ENCODE results near the gene ZNF618.

Gene ZNF618

GRCh38 chr9:113955076-113955752 lies 79.1 kb downstream of the ZNF618 start:
- peak; percentile 52 for DNase-seq (ENCODE audit: extremely low read depth, low read depth)
- TF ChIP-seq CTCF (IDR thresholded peaks at IDR 0.05; ENCODE audit: low read depth, low read length), result no peak

DNA sequence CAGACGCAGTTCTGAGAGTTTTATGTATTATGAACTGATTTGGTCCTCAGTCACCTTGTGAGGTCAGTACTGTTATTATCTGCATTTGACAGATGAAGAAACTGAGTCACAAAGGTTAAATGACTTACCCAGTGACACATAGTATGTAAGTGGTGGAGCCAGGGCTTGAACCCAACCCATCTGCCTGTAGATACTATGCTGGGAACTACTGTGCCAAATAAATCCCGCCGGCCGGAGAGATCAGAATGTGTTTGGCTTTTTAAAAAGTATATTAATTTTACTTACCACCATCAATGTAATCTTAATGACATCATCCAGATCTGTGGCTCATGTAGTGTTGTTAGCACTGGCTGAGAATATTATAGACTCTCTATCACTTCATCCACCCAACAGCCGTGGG lies 80.8 kb downstream of the ZNF618 start:
- no peak for DNase-seq (ENCODE audit: extremely low read depth, low read depth)

DNA sequence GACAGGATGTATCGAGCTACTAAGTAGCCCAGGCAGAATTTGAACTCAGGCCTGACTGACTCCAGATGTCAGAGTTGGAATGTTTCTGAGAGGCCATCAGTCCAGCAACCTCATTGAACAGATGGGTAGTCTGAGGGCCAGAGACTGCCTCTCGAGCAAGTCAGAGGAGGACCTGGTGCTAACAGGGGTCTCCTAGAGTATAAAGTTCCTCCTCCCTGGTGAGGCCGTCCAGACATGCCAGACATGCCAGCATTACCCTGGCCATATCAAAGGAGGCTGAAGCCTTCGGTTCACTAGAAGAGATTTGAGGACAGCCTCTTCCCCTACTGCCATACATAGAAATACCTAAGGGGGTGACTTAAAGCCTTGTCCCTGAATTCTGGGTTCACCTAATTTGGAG lies 81.2 kb downstream of the ZNF618 start:
- DNase-seq (ENCODE audit: extremely low read depth, low read depth), result no peak
- no peak for TF ChIP-seq CTCF (IDR thresholded peaks at IDR 0.05; ENCODE audit: low read depth, low read length)

More for the DNA sequence above, 80.8 kb downstream of the ZNF618 start:
- TF ChIP-seq CTCF (IDR thresholded peaks at IDR 0.05; ENCODE audit: low read depth, low read length), result no peak

DNA sequence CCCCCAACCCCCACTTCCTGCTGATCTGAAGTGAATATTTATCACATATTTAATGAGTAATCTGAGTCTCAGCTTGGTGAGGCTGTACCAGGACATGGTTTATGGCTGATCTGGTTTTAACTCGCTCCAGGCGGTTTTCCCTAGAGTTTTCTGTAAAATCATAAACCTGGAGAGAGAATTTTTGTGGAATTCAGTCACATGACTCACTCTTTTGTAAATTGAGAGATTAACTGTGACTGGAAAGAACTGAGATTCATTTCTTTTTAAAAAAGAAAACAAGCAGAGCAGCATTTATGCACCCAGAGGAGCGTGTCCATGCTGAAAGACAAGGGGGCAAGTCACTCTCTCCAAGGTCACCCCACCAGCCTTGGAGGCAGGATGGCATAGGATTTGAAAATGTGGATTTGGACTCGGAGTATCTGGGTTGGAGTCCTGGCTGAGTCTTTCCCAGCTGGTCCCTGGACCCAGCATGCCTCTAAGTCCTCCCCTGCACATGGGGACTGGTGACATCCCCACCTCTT lies 81.8 kb downstream of the ZNF618 start:
- TF ChIP-seq CTCF (IDR thresholded peaks at IDR 0.05; ENCODE audit: low read depth, low read length), result no peak
- peak; percentile 59 for DNase-seq (ENCODE audit: extremely low read depth, low read depth)

- TF ChIP-seq CTCF (IDR thresholded peaks at IDR 0.05; ENCODE audit: low read depth, low read length), result no peak
- no peak for DNase-seq (ENCODE audit: extremely low read depth, low read depth)
Measured at GRCh38 chr9:113958556-113958955, 82.4 kb downstream of the ZNF618 start.

DNA sequence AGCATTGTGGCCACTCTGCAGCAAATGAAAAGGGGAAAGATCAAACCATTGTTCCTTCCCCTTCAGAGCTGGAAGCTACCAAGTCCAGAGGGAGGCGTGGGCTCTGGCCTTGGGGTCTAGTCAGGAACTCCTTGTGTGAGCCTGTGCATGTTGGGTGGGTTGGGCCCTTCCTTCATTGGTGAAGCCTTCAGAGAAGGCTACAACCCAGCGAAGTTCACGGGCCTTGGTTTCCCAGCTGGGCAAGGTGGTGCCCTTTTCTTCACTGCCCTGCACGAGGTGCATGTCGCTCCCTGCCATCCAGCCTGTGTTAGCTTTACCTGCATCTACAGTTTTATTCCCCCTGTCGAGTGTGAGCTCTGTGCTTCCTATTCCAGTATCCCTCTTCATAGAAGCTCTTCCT lies 84.7 kb downstream of the ZNF618 start:
- no peak for DNase-seq (ENCODE audit: extremely low read depth, low read depth)
- no peak for TF ChIP-seq CTCF (IDR thresholded peaks at IDR 0.05; ENCODE audit: low read depth, low read length)

GRCh38 chr9:113962396-113962795 lies 86.3 kb downstream of the ZNF618 start:
- no peak for TF ChIP-seq CTCF (IDR thresholded peaks at IDR 0.05; ENCODE audit: low read depth, low read length)
- DNase-seq (ENCODE audit: extremely low read depth, low read depth), result no peak

All from AG09319 (cell line).